Measurements from ENCODE around the gene KLF11.

KLF11 gene

DNA sequence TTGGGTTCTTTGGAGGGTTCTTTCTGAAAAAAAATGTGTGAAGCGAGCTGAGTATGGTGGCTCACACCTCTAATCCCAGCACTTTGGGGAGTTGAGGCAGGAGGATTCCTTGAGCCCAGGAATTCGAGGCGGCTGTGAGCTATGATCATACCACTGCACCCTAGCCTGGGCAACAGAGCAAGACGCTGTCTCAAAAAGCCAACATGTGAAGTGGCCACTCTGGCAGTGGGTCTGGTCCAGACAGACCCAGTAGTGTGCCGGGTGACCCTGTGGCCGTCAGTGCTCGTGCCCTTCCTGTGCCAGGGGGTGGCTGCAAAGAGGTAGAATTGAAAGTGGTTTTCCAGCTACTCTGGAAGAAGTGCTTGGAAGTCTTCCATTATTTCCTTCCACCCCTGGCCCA lies 11.6 kb downstream of the KLF11 start:
- TF ChIP-seq ZNF274 (IDR thresholded peaks at IDR 0.05; ENCODE audit: low read depth, low read length) = no peak

DNA sequence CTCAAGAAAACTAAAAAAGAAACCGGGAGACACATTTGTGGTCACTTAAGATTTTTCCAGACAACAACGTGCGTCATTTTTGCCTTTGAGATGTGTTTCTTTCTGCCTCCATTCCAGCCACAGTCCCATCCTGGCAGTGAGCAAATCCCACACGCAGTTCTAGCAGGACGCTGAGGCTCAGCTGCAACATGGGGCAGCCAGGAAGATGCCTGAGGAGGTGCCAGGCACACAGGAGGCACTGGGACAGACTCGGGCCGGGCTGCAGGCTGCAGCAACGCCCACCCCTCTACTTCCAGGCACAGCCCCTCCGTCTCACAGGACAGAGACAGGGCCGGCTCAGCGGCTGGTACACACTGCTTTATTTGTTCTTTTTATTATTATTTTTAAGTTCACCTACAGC lies 13.1 kb downstream of the KLF11 start:
- no peak overlapping the region for H3K4me3 ChIP-seq (ENCODE audit: low read length)
- no peak for TF ChIP-seq ZNF274 (IDR thresholded peaks at IDR 0.05; ENCODE audit: low read depth, low read length)

More for the DNA sequence above, 11.6 kb downstream of the KLF11 start:
- no peak overlapping the region for H3K4me3 ChIP-seq (ENCODE audit: low read length)

DNA sequence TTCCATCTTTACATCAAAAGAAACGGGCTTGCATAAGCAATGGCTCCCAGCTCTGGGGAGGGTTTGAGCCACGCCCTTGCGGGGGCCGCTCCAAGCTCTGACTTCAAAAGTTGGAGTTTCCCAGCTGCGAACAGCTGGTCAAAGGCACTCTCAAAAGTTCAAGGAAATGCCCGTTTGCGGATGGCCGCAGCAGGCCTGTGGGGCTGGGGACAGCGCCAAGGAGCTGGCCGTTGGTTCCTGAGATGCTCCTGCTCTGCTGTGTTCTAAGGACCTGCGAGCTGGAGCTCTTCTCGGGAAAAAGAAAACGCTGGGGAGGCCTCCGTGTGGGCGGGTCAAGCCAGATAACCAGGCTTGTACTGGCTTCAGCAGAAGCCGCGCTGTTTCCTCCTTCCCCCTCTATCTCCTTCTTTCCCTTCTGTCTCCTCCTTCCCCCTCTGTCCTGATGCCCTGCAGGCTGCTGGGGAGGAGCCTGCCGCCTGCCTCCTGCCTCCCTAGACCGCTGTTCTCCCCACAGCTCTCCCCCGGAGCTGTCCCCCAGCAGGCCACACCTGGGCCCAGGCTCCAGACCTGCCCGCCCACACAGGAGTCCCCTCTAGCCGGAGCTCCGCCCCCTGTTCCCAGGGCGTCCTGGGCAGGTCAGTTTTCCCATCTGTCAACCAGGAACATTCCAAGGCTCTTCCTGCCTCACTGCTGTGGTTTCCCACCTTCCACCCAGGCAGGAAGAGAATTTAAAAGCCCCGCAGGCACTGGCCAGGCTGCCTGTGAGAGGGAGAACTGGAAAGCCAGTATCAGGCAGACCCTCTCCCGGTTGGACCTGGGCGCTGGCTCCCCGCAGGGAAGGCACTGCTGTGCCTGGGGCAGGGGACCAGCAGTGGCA lies 14.1 kb downstream of the KLF11 start:
- TF ChIP-seq ZNF274 (IDR thresholded peaks at IDR 0.05; ENCODE audit: low read depth, low read length) = no peak
- H3K4me3 ChIP-seq (ENCODE audit: low read length) = no peak overlapping the region

DNA sequence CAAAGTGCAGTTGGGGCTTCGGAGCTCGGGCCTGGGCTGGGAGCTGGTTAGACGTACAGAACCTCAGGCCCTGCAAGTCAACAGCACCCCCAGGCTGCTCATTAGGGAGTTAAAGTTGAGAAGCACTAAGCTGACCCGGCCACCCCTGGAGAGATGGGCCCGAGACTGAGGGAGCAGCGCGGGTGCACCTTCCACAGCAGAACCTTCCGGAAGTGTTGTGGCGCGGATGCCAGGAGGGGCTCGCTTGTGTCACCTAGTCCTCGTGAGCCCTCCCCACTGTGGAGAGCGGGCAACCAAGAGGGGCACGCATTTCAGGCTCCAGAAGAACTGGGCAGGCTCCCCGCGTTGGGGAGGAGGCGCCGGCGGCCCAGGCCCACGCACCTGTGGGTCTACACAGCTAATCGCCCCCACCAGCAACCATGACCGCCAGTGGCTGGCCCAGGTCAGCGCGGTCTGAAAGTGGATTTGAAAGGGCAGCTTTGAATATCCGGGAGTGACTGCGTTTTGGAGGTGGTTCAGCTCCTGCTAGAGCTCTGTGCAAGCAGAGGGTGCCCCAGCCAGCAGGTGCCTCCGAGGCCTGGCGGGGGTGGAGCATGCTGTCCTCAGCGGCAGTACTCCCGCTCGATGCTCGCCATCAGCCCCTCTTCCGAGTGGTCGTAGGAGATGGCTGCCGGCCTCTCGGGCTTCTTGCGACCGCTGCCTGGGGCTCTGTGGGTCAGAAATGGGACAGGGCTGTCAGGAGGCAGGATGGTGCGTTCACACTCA lies 15.1 kb downstream of the KLF11 start:
- H3K4me3 ChIP-seq (ENCODE audit: low read length) = no peak overlapping the region
- no peak for TF ChIP-seq ZNF274 (IDR thresholded peaks at IDR 0.05; ENCODE audit: low read depth, low read length)

DNA sequence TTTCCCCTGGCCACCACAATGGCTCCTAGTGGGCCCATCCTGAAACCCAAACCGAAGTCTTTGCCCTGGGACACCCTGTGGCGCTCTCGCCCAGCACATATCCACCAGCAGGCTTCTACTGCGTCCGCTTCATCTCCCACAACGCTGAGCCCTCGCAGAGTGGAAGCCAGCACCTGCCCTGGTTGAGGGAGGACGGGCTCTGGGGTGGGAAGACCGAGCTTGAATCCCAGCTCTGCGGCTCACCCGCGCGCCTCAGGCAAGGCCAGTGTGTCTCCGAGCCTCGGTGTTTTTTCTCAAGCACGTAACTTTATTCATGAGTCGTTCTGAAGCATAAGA lies 15.6 kb downstream of the KLF11 start:
- H3K4me3 ChIP-seq (ENCODE audit: low read length) = no peak overlapping the region
- TF ChIP-seq ZNF274 (IDR thresholded peaks at IDR 0.05; ENCODE audit: low read depth, low read length) = no peak

DNA sequence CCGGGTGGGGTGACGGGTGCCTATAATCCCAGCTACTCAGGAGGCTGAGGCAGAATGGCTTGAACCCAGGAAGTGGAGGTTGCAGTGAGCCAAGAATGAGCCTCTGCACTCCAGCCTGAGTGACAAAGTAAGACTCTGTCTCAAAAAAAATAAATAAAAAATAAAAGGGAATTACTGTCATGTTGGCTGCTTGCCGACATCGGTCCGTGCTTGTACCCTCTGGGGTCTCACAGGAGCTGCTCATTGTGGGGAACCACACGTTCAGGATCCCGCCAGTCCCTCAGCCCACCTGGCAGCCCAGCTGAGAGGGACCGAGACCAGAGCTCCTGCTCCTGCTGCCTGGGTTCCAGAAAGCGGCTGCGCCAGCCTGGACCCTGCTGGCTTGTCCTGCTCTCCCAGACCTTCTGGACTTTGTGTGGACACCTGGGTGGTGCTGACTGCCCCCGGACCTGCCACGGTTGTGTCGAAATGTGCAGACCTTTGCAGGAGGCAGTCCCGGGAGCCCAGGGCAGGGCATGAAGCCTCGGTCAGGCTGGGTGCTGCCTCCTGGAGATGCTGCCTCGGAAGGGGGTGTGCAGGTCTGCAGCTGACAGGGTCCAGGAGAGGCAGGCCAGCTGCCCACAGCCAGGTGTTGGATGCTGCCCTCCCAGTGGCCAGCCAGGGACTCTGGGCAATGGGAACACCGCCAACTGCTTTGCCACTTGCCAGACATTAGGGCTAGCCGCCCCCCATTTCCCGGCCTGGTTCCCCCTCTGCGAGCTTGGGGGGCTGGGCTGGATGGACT lies 16.4 kb downstream of the KLF11 start:
- TF ChIP-seq ZNF274 (IDR thresholded peaks at IDR 0.05; ENCODE audit: low read depth, low read length) = no peak

DNA sequence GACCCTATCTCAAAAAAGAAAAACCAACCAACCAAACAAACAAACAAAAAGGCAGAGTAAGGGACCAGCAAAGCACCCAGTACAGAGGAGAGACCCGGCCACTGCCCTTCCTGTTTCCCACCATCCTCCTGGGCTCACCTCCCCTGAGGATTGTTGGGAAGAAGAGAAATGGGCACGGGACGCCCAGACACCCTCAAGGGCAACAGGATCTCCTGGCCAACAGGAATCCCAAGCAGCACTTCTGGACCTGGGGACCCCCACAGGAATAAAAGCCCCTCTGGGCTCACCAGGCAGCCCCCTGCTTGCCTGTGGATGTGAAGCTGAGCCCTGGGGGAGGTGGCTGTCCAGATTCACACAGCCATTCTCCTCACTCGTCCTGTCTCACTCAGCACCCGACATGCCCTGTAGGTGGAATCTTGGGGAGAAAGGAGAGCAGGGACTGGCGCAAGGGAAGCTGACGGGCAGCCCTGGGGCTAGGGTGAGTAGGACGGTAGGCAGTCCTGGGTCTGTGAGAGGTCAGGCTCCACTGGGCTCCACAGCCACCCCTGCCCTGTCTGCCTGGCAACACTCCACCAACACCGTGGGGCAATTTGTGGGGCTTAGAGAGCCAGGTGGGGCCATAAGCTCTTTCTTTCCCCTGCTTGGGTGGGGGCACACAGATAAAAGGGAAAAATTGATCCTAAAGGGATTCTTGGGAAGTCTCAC lies 18.0 kb downstream of the KLF11 start:
- no peak for TF ChIP-seq ZNF274 (IDR thresholded peaks at IDR 0.05; ENCODE audit: low read depth, low read length)

More for the DNA sequence above, 16.4 kb downstream of the KLF11 start:
- H3K4me3 ChIP-seq (ENCODE audit: low read length) = no peak overlapping the region

DNA sequence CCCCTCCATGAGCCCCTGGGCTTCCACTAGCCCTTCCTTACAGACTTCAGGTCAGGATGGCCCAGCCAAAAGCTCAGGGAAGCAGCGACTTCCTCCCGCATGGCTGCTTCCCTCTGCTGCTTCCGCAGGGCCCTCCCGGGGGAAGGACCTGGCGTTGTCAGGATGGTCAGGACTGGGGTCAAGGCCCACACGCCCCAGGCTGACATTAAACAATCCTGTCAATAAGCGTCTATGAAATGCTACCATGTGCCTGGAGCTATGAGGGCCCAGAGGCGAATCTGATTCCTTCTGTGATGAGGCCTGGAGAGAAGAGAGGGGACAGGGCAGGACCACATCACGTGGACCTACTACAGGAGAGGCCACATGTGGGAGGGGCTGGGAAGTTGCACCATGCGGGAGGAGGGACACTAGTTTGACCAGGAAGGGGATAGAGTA lies 19.6 kb downstream of the KLF11 start:
- TF ChIP-seq ZNF274 (IDR thresholded peaks at IDR 0.05; ENCODE audit: low read depth, low read length) = no peak
- no peak overlapping the region for H3K4me3 ChIP-seq (ENCODE audit: low read length)

More for the DNA sequence above, 18.0 kb downstream of the KLF11 start:
- H3K4me3 ChIP-seq (ENCODE audit: low read length) = no peak overlapping the region

DNA sequence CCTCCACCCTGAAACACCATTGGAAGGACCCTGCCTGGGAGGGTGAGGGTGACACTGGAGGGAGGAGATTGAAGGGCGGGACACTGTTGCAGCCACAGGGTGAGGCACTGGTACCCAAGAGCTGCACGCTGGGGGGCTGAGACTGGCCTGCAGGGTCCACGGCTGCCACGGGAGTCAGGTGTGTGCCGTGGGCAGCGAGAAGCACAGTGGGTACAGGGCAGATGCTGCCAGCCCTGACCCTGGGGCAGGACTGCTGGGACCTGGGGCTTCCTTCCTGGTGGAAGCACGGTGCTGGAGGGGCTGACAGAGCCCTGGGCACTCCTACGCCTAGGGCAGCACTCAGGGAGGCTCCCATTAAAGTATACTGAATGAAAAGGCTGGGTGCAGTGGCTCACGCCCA lies 20.2 kb downstream of the KLF11 start:
- no peak for TF ChIP-seq ZNF274 (IDR thresholded peaks at IDR 0.05; ENCODE audit: low read depth, low read length)
- H3K4me3 ChIP-seq (ENCODE audit: low read length) = no peak overlapping the region

DNA sequence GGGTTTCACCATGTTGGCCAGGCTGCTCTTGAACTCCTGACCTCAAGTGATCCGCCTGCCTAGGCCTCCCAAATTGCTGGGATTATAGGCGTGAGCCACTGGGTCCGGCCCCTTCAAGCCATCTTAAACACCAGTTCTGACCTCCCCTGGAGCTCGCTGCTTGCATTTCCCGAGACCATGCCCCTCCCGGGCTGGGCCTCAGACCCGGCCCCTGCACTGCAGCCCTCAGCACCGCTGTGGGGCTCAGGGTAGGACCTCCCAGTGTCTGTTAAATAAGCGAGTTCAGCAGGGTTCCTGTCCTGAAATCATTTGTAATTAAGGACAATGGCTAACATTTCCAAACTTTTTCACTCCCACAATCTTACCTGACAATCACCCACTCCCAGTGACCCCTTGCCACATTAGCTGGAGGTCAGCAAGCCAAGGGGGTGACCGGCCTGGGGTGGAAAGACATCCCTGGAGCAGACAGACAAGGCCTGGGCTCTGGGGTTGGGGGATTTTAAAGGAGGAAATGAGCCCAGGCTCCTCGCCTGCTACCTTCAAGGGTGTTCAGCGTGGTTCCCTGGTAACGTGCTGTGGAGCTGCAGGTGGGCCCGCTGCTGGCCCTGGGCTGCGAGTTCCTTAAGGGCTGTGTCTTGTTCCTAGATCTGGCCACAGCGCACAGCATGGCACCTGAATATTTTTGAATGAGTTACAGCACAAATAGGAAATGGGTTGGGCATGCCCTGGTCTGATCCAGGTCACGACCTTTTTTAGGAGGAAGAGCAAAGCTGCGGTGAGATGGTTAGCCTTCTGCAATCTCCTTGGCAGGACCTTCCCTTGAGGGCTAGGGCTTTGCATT lies 21.8 kb downstream of the KLF11 start:
- no peak overlapping the region for H3K4me3 ChIP-seq (ENCODE audit: low read length)
- no peak for TF ChIP-seq ZNF274 (IDR thresholded peaks at IDR 0.05; ENCODE audit: low read depth, low read length)

DNA sequence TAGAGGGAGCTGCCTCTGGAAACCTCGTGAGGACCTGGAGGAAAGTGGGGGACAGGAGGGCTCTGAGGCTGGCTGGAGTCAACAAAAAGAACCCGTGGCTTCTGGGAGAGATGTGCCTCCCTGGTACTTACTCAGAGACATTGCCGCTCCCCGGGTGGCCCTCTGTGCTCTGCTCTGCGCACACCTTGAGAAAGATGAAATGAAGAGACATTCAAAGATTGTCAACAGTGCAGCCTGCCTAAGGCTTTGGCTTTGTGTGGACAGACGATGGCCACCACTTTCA lies 22.4 kb downstream of the KLF11 start:
- no peak overlapping the region for H3K4me3 ChIP-seq (ENCODE audit: low read length)
- TF ChIP-seq ZNF274 (IDR thresholded peaks at IDR 0.05; ENCODE audit: low read depth, low read length) = no peak

DNA sequence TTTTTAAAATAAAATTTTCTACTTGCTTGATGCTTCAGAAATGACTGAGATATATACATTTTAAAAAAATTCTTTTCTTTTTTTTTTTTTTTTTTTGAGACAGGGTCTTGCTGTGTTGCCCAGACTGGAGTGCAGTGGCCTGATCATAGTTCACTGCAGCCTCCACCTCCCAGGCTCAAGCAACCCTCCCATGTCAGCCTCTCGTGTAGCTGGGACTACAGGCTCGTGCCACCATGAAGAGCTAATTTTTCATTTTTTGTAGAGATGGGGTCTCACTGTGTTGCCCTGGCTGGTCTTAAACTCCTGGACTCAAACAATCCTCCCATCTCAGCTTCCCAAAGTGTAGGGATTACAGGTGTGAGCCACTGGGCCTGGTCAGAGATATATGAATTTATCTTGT lies 24.0 kb downstream of the KLF11 start:
- no peak overlapping the region for H3K4me3 ChIP-seq (ENCODE audit: low read length)
- TF ChIP-seq ZNF274 (IDR thresholded peaks at IDR 0.05; ENCODE audit: low read depth, low read length) = no peak

DNA sequence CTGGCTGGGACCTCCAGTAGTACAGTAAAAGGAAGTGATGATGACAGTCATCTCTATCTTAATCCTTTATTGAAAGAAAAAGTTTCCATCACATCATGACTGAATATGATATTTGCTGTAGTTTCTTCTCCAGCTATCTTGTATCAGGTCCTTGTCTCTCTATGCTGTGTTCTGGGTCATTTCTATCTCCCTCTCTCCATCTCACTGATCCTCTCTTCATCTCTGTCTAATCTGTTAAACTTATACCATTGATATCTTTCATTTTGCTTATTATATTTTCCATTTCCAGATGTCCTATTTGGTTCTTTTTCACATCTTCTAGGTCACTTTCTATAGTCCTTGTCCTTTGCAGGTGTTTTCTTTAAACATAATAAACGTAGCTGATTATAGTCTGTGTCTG lies 24.5 kb downstream of the KLF11 start:
- no peak for TF ChIP-seq ZNF274 (IDR thresholded peaks at IDR 0.05; ENCODE audit: low read depth, low read length)
- H3K4me3 ChIP-seq (ENCODE audit: low read length) = no peak overlapping the region

All from GM08714 (cell line).